GM18951 (cell line): Measurements from ENCODE around the gene TSPAN17.
"Not testable (repeated sequence)": the region's sequence is repeated elsewhere in the genome, so short reads cannot be mapped to it uniquely, and the experiment has no call there.

Experiments used
- POLR2A ChIP-seq: IDR thresholded peaks from 4 replicates; pipeline ENCODE4 v1.6.1; 2011; ENCODE audit warnings: mild to moderate bottlenecking; ENCODE audit not compliant: insufficient read length, insufficient read depth; ENCODE audit errors: extremely low read depth
- in situ Hi-C: fragments of 300-500 bp; cut with MboI; formaldehyde crosslinking; loops from one replicate; pipeline ENCODE4 v1.12.0; 2022; ENCODE audit warnings: low sequenced_read_pairs, mixed read lengths, inconsistent platforms; ENCODE audit not compliant: unreplicated experiment

The TSPAN17 gene

DNA sequence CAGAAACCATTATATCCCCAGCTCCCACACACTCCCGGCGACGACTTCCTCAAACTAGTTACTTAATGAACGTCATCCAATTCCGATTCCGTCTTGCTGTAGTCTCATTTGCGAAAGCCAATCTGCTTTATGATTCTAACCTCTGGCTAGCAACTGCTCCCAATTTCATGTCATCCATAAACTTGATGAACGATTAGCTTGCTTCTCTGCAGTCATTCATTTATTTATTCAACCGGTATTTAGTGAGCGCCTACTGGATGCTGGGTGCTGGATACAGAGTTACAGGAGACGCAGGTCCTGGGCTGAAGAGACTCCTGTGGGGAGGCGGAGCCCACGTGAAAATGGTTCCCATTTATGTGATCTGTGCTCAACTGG is 46.2 kb downstream of the TSPAN17 start:
- no peak for TF ChIP-seq POLR2A

DNA sequence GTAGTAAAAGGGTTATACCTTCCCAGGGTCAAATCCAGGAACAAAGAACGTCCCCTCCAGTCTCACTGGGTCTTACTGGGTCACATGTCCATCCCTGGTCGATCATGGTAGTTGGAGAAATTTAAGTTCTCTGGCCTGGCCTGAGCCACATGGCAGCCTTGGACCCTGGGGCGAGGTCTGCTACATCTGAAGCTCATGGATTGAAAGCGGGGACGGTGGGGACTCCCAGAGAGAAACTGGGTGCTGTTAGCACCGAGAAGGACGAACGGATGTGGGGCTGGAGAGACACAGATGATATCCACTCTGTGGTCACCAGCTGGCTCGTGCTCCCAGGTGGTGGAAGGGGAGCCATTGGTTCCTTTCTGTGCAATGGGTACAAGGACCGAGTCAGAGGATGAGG is 46.9 kb downstream of the TSPAN17 start:
- TF ChIP-seq POLR2A: no peak
- in situ Hi-C loops: no loop called here

More for the DNA sequence above, 46.2 kb downstream of the TSPAN17 start:
- in situ Hi-C loops: no loop called here

- in situ Hi-C loops: no loop called here
- no peak for TF ChIP-seq POLR2A
Observed at GRCh38 chr5:176694631-176695030, 47.3 kb downstream of the TSPAN17 start.

DNA sequence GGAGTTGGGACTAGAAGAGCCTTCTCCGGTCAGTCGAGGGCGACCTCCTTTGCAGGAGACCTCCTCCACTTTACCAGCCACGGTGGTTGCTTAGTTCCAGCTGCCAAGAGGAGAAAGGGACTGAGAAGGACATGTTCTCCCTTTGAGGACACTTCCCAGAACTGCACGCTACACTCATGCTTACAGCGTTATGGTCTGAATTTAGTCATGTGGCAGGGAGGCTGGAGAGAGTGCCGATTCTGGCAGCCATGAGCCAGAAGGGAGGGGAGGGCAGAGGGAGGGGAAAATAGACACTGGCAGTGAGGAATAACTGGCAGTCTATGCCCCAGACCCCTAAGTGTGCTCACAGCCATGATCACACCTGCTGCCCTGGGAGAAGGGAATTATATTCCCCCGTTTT is 47.8 kb downstream of the TSPAN17 start:
- in situ Hi-C loops: no loop called here
- TF ChIP-seq POLR2A: no peak

- no peak for TF ChIP-seq POLR2A
- in situ Hi-C loops: no loop called here
Observed at GRCh38 chr5:176697267-176697933, 50.1 kb downstream of the TSPAN17 start.

- TF ChIP-seq POLR2A: no peak
- in situ Hi-C loops: no loop called here
Observed at GRCh38 chr5:176697934-176698538, 50.8 kb downstream of the TSPAN17 start.

DNA sequence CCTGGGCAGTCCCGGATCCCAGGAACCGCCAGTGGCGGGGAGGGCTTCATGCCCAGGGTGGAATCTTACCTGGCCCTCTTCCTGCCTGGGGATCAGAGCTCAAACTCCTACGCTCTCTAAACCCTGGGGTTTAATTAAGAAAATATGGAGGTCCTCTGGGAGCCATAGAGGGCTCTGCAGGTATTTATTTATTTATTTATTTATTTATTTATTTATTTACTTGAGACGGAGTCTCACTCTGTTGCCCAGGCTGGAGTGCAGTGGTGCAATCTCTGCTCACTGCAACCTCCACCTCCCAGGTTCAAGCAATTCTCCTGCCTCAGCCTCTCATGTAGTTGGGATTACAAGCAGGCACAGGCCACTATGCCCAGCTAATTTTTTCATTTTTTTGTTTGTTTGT is 52.2 kb downstream of the TSPAN17 start:
- in situ Hi-C loops: not testable (repeated sequence)

DNA sequence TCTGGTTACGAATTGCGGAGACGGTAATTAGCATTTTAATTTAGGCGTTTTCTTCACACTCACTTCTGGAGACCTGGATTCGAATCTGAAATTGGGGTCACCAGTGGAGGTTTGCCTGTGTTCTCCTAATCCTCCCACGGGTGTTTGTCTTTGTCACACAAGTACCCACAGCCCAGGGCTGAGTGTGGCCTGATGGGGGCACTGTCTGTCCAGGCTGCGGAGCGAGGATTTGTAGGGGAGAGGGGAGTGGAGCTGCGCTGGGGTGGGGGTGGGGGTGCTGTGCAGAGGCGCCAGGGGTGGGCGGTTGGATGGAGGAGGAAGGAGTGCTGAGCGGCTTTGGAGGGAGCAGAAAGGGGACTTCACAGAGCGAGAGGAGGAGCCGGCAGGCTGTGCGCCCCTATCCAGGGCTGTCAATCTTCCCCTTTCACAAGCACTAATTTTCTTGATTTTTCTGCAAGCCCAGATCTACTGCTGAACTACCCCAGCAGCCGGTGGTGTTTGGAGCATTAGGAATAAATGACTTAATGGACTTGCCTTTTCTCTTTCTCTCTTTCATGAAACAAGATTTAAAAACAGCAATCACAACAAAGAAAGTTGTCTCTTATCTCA is 53.1 kb downstream of the TSPAN17 start:
- in situ Hi-C loops: no loop called here
- no peak for TF ChIP-seq POLR2A

GRCh38 chr5:176702671-176703641 is 55.7 kb downstream of the TSPAN17 start:
- in situ Hi-C loops: no loop called here

GRCh38 chr5:176703857-176704256 is 56.6 kb downstream of the TSPAN17 start:
- TF ChIP-seq POLR2A: no peak
- in situ Hi-C loops: no loop called here

More at GRCh38 chr5:176702671-176703641, 55.7 kb downstream of the TSPAN17 start:
- no peak for TF ChIP-seq POLR2A

- TF ChIP-seq POLR2A: no peak
- in situ Hi-C loops: no loop called here
Observed at GRCh38 chr5:176704355-176704754, 57.1 kb downstream of the TSPAN17 start.

GRCh38 chr5:176704817-176705216 is 57.5 kb downstream of the TSPAN17 start:
- in situ Hi-C loops: no loop called here
- TF ChIP-seq POLR2A: no peak
